DMS79 (cell line): ENCODE measurements around the gene MARCKSL1.

Experiments used
- DNase-seq: peaks from one replicate; lab custom pipeline; 2025; lab: John Stamatoyannopoulos, UW

Gene MARCKSL1

GRCh38 chr1:32352831-32353383 lies 16.9 kb upstream of the MARCKSL1 start:
- DNase-seq, result no peak

- no peak for DNase-seq
These were observed 16.3 kb upstream of the MARCKSL1 start for GRCh38 chr1:32352239-32352745.

- DNase-seq, result peak; percentile 92
These were observed 15.6 kb upstream of the MARCKSL1 start for GRCh38 chr1:32351399-32352238.

- DNase-seq, result no peak
These were observed 14.9 kb upstream of the MARCKSL1 start for GRCh38 chr1:32350785-32351398.

GRCh38 chr1:32349211-32349708 lies 13.2 kb upstream of the MARCKSL1 start:
- no peak for DNase-seq

GRCh38 chr1:32346532-32347157 lies 10.6 kb upstream of the MARCKSL1 start:
- no peak for DNase-seq

GRCh38 chr1:32345289-32345827 lies 9.3 kb upstream of the MARCKSL1 start:
- DNase-seq, result peak; percentile 81

- DNase-seq, result no peak
These were observed 6.7 kb upstream of the MARCKSL1 start for GRCh38 chr1:32342704-32343103.

GRCh38 chr1:32341971-32342370 lies 5.9 kb upstream of the MARCKSL1 start:
- DNase-seq, result no peak

- DNase-seq, result no peak
These were observed 5.2 kb upstream of the MARCKSL1 start for GRCh38 chr1:32341186-32341757.

GRCh38 chr1:32339363-32339978 lies 3.4 kb upstream of the MARCKSL1 start:
- DNase-seq, result no peak

- DNase-seq, result no peak
These were observed 2.7 kb upstream of the MARCKSL1 start for GRCh38 chr1:32338637-32339145.

- no peak for DNase-seq
These were observed 2.0 kb upstream of the MARCKSL1 start for GRCh38 chr1:32337855-32338636.

GRCh38 chr1:32336963-32337675 lies 1.1 kb upstream of the MARCKSL1 start:
- no peak for DNase-seq

- DNase-seq, result no peak
These were observed 529 bp upstream of the MARCKSL1 start for GRCh38 chr1:32336591-32336932.

GRCh38 chr1:32335535-32335789 lies 571 bp downstream of the MARCKSL1 start:
- no peak for DNase-seq

GRCh38 chr1:32334864-32335534 lies 1.0 kb downstream of the MARCKSL1 start:
- DNase-seq, result no peak

GRCh38 chr1:32334274-32334861 lies 1.7 kb downstream of the MARCKSL1 start:
- DNase-seq, result no peak
